ENCODE results near the gene GALNT15.

GALNT15 gene

DNA sequence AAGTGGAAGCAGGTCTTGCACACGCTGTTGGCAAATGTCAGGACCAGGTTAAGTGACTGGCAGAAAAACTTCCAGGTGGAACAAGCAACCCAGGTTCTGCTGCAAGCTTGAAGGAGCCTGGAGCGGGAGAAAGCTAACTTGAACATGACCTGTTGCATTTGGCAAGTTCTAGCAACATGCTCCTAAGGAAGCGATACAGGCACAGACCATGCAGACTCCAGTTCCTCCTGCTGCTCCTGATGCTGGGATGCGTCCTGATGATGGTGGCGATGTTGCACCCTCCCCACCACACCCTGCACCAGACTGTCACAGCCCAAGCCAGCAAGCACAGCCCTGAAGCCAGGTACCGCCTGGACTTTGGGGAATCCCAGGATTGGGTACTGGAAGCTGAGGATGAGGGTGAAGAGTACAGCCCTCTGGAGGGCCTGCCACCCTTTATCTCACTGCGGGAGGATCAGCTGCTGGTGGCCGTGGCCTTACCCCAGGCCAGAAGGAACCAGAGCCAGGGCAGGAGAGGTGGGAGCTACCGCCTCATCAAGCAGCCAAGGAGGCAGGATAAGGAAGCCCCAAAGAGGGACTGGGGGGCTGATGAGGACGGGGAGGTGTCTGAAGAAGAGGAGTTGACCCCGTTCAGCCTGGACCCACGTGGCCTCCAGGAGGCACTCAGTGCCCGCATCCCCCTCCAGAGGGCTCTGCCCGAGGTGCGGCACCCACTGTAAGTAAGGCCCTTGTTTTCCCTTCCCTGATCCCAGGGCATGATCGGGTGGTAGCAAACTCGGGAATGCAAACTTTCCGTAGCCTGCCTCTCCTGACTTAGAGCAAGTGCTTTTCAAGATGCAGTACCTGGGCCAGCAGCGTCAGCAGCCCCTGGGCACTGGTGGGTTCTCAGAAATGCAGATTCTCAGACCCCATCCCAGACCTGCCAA lies 759 bp downstream of the GALNT15 start:
- Histone ChIP-seq H3K36me3 (ENCODE audit: insufficient read depth, low read length) (no peaks in the 10 kb centered on the region), H3K9me3 (ENCODE audit: control insufficient read depth, insufficient read depth, low read length) (no peaks in the 10 kb centered on the region; the same call in 1 of the 2 replicates), H3K4me1 (ENCODE audit: insufficient read depth, low read length) (peaks cover 4% of the 10 kb centered on the region; the same call in 1 of the 2 replicates), H3K9ac (ENCODE audit: low read depth, low read length) (no peak overlapping the region)

- H3K4me1 ChIP-seq (ENCODE audit: insufficient read depth, low read length) = peaks cover 7% of the 10 kb centered on the region; the same call in 1 of the 2 replicates
- H3K9ac ChIP-seq (ENCODE audit: low read depth, low read length) = no peak overlapping the region
- no peaks in the 10 kb centered on the region for H3K36me3 ChIP-seq (ENCODE audit: insufficient read depth, low read length)
- no peaks in the 10 kb centered on the region for H3K9me3 ChIP-seq (ENCODE audit: control insufficient read depth, insufficient read depth, low read length)
Observed at GRCh38 chr3:16176391-16177030, 2.0 kb downstream of the GALNT15 start.

DNA sequence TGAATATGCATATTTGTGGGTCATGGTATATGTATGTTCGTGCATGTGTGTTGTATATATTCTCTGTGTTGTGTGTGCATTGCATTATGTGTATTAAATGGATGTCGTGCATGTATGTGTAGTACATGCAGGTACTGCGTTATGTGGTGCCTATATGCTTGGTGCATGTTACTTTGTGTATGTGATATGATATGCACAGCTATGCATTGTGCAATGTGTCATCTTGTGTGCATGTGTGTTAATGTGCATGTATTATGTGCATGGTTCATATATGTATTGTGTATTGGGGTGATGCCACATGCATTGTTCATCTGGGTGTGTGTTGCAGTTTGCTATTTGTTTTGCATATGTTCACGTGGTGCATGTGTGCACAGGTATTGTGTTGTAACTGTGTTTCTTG lies 2.9 kb downstream of the GALNT15 start:
- Histone ChIP-seq H3K4me1 (ENCODE audit: insufficient read depth, low read length) (peaks cover 8% of the 10 kb centered on the region; the same call in 1 of the 2 replicates), H3K9ac (ENCODE audit: low read depth, low read length) (no peak overlapping the region), H3K36me3 (ENCODE audit: insufficient read depth, low read length) (no peaks in the 10 kb centered on the region), H3K9me3 (ENCODE audit: control insufficient read depth, insufficient read depth, low read length) (no peaks in the 10 kb centered on the region)

GRCh38 chr3:16177962-16178627 lies 3.6 kb downstream of the GALNT15 start:
- Histone ChIP-seq H3K9me3 (ENCODE audit: control insufficient read depth, insufficient read depth, low read length) (no peaks in the 10 kb centered on the region), H3K36me3 (ENCODE audit: insufficient read depth, low read length) (no peaks in the 10 kb centered on the region), H3K9ac (ENCODE audit: low read depth, low read length) (no peak overlapping the region), H3K4me1 (ENCODE audit: insufficient read depth, low read length) (peaks cover 8% of the 10 kb centered on the region; the same call in 1 of the 2 replicates)

GRCh38 chr3:16178628-16178988 lies 4.1 kb downstream of the GALNT15 start:
- no peaks in the 10 kb centered on the region for H3K9me3 ChIP-seq (ENCODE audit: control insufficient read depth, insufficient read depth, low read length)
- no peak overlapping the region for H3K9ac ChIP-seq (ENCODE audit: low read depth, low read length)
- H3K4me1 ChIP-seq (ENCODE audit: insufficient read depth, low read length) = peaks cover 8% of the 10 kb centered on the region; the same call in 1 of the 2 replicates
- no peaks in the 10 kb centered on the region for H3K36me3 ChIP-seq (ENCODE audit: insufficient read depth, low read length)

DNA sequence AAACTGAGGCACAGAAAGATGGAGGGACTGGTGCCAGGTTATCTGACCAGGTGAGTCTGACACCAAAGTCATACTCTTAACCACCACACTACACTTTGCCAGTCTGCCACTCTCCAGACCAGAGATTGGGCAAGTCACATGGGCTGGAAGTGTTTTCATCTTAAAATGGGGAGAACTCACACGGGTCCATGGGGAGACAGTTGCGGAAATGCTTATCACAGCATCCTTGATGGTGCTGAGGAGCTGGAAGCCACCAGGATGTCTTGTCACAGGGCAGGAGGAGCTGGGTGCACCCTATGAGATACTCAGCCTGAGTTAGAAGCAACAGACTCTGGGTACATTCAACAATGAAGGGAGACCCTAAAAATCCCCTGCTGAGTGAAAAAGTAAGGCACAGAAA lies 4.8 kb downstream of the GALNT15 start:
- Histone ChIP-seq H3K9ac (ENCODE audit: low read depth, low read length) (no peak overlapping the region), H3K4me1 (ENCODE audit: insufficient read depth, low read length) (peaks cover 8% of the 10 kb centered on the region; the same call in 1 of the 2 replicates), H3K36me3 (ENCODE audit: insufficient read depth, low read length) (no peaks in the 10 kb centered on the region), H3K9me3 (ENCODE audit: control insufficient read depth, insufficient read depth, low read length) (no peaks in the 10 kb centered on the region)

- H3K36me3 ChIP-seq (ENCODE audit: insufficient read depth, low read length) = no peaks in the 10 kb centered on the region
- H3K4me1 ChIP-seq (ENCODE audit: insufficient read depth, low read length) = peaks cover 8% of the 10 kb centered on the region; the same call in 1 of the 2 replicates
- no peaks in the 10 kb centered on the region for H3K9me3 ChIP-seq (ENCODE audit: control insufficient read depth, insufficient read depth, low read length)
- no peak overlapping the region for H3K9ac ChIP-seq (ENCODE audit: low read depth, low read length)
Observed at GRCh38 chr3:16179771-16180736, 5.6 kb downstream of the GALNT15 start.

GRCh38 chr3:16180737-16181134 lies 6.3 kb downstream of the GALNT15 start:
- Histone ChIP-seq H3K36me3 (ENCODE audit: insufficient read depth, low read length) (no peaks in the 10 kb centered on the region), H3K4me1 (ENCODE audit: insufficient read depth, low read length) (peaks cover 8% of the 10 kb centered on the region; the same call in 1 of the 2 replicates), H3K9me3 (ENCODE audit: control insufficient read depth, insufficient read depth, low read length) (no peaks in the 10 kb centered on the region), H3K9ac (ENCODE audit: low read depth, low read length) (no peak overlapping the region)

- Histone ChIP-seq H3K4me1 (ENCODE audit: insufficient read depth, low read length) (peaks cover 8% of the 10 kb centered on the region; the same call in 1 of the 2 replicates), H3K36me3 (ENCODE audit: insufficient read depth, low read length) (no peaks in the 10 kb centered on the region), H3K9me3 (ENCODE audit: control insufficient read depth, insufficient read depth, low read length) (no peaks in the 10 kb centered on the region), H3K9ac (ENCODE audit: low read depth, low read length) (no peak overlapping the region)
Observed at GRCh38 chr3:16181361-16181760, 6.9 kb downstream of the GALNT15 start.

GRCh38 chr3:16182183-16182582 lies 7.7 kb downstream of the GALNT15 start:
- H3K36me3 ChIP-seq (ENCODE audit: insufficient read depth, low read length) = no peaks in the 10 kb centered on the region
- H3K9ac ChIP-seq (ENCODE audit: low read depth, low read length) = no peak overlapping the region
- H3K4me1 ChIP-seq (ENCODE audit: insufficient read depth, low read length) = peaks cover 8% of the 10 kb centered on the region; the same call in 1 of the 2 replicates

GRCh38 chr3:16182612-16183011 lies 8.1 kb downstream of the GALNT15 start:
- Histone ChIP-seq H3K9me3 (ENCODE audit: control insufficient read depth, insufficient read depth, low read length) (no peaks in the 10 kb centered on the region), H3K9ac (ENCODE audit: low read depth, low read length) (no peak overlapping the region), H3K36me3 (ENCODE audit: insufficient read depth, low read length) (no peaks in the 10 kb centered on the region), H3K4me1 (ENCODE audit: insufficient read depth, low read length) (peaks cover 8% of the 10 kb centered on the region; the same call in 1 of the 2 replicates)

More at GRCh38 chr3:16182183-16182582, 7.7 kb downstream of the GALNT15 start:
- H3K9me3 ChIP-seq (ENCODE audit: control insufficient read depth, insufficient read depth, low read length) = no peaks in the 10 kb centered on the region

DNA sequence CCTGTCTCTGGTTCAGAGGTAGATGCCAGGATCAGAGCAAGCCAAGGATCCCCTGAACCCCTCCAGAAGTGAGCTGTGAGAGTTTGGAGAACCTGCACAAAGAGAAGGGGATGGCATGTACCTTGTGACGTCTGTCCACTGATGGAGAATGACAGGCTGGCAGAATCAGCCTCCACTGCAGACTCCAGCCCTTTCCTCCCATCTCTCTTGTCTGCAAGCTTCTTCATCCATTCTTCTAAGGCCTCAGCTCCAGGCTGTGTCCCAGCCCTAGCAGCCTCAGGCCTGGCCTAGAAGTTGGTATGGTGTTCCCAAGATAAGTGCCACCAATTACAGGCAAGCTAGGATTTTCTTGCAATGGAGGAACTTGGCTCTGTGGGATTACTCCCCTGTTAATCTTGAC lies 8.6 kb downstream of the GALNT15 start:
- no peaks in the 10 kb centered on the region for H3K9me3 ChIP-seq (ENCODE audit: control insufficient read depth, insufficient read depth, low read length)
- peaks cover 8% of the 10 kb centered on the region; the same call in 1 of the 2 replicates for H3K4me1 ChIP-seq (ENCODE audit: insufficient read depth, low read length)
- no peak overlapping the region for H3K9ac ChIP-seq (ENCODE audit: low read depth, low read length)
- H3K36me3 ChIP-seq (ENCODE audit: insufficient read depth, low read length) = no peaks in the 10 kb centered on the region

- H3K9me3 ChIP-seq (ENCODE audit: control insufficient read depth, insufficient read depth, low read length) = no peaks in the 10 kb centered on the region
- H3K9ac ChIP-seq (ENCODE audit: low read depth, low read length) = no peak overlapping the region
- no peaks in the 10 kb centered on the region for H3K36me3 ChIP-seq (ENCODE audit: insufficient read depth, low read length)
- peaks cover 8% of the 10 kb centered on the region; the same call in 1 of the 2 replicates for H3K4me1 ChIP-seq (ENCODE audit: insufficient read depth, low read length)
Observed at GRCh38 chr3:16183601-16184270, 9.3 kb downstream of the GALNT15 start.

All from ES-I3 (cell line).